H1 (cell line): ENCODE measurements around the gene ZSWIM4.

Experiments used
- JUN ChIP-seq: IDR thresholded peaks from 2 replicates; pipeline ENCODE4 v1.6.1; 2011; ENCODE audit warnings: low read depth, mild to moderate bottlenecking, improper control_type of control experiment, low read length
- PHF8 ChIP-seq: fragments of 200-600 bp; sonication (generic); conservative IDR thresholded peaks from 2 replicates; pipeline ENCODE4 v1.7.1; 2012; ENCODE audit warnings: low read depth, mild to moderate bottlenecking, inconsistent platforms, low read length, moderate library complexity
- RAD21 ChIP-seq, 2 experiments: IDR thresholded peaks in 1 of 2; conservative IDR thresholded peaks in 1 of 2; 2 replicates each; pipeline ENCODE4 v1.6.1; 2011; ENCODE audit warnings: low read depth in 2 of 2, low read length in 2 of 2, improper control_type of control experiment in 1 of 2, inconsistent platforms in 1 of 2, mild to moderate bottlenecking in 1 of 2, moderate library complexity in 1 of 2
- TF ChIP-seq, protein P1 (sequence below), 3 experiments: IDR thresholded peaks; 1 replicate in 2 of 3; 2 replicates in 1 of 3; pipeline versions ENCODE4 v1.5.1 to v1.6.1; 2011; ENCODE audit warnings: low read length in 3 of 3, mild to moderate bottlenecking in 3 of 3, inconsistent platforms in 2 of 3, low read depth in 1 of 3, moderate library complexity in 1 of 3; ENCODE audit not compliant: insufficient read depth in 1 of 3; ENCODE audit errors: control extremely low read depth in 1 of 3

DNA sequence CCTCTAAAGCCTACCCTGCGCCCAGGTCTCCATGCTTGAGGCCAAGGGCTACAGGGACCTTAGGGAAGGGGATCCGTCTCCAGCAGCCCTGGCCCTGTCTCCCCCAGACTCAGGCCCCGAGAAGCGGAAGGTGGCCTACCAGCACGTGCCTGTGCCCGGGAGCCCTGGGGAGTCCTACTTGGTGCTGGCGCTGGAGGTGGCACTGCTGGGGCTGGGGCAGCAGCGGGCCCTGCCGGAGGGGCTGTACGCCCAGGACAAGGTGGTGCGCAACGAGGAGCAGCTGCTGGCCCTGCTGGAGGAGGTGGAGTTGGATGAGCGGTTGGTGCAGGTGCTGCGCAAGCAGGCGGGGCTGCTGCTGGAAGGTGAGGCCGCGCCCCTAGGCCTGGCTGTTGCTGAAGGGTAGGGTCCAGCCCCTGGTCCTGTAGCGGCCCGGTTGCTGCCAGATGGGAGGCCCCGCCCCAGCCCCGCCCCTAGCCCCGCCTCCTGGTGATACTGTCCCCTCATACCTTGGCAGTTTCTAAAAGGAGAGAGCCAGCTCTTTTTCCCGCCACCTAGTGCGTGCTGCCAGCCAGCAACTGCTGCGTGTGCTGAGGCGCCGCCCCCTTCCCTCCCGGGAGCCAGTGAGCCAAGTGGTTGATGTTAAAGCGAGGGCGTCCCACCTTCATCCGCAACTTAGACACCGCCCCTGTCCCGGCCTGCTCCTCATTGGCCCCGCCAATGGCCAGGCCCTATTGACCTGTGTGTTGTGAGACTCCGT lies 22.6 kb downstream of the ZSWIM4 start:
- peak in 1 of 2 experiments; percentile 4; a peak in 1 of 4 replicates for TF ChIP-seq RAD21 (IDR thresholded peaks at IDR 0.05 in 1 of 2, conservative IDR thresholded peaks at IDR 0.05 in 1 of 2; ENCODE audit: low read depth in 2 of 2, low read length in 2 of 2)
- TF ChIP-seq PHF8: peak; percentile 70
- TF ChIP-seq, protein P1, sequence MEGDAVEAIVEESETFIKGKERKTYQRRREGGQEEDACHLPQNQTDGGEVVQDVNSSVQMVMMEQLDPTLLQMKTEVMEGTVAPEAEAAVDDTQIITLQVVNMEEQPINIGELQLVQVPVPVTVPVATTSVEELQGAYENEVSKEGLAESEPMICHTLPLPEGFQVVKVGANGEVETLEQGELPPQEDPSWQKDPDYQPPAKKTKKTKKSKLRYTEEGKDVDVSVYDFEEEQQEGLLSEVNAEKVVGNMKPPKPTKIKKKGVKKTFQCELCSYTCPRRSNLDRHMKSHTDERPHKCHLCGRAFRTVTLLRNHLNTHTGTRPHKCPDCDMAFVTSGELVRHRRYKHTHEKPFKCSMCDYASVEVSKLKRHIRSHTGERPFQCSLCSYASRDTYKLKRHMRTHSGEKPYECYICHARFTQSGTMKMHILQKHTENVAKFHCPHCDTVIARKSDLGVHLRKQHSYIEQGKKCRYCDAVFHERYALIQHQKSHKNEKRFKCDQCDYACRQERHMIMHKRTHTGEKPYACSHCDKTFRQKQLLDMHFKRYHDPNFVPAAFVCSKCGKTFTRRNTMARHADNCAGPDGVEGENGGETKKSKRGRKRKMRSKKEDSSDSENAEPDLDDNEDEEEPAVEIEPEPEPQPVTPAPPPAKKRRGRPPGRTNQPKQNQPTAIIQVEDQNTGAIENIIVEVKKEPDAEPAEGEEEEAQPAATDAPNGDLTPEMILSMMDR (IDR thresholded peaks at IDR 0.05; ENCODE audit: control extremely low read depth in 1 of 3, insufficient read depth in 1 of 3, low read depth in 1 of 3, low read length in 3 of 3): no peak
- no peak for TF ChIP-seq JUN
